LNCAP (cell line): ENCODE measurements around the gene PLSCR4.

Experiments
- CTCF ChIP-seq: fragments of 450-650 bp; IDR thresholded peaks from 2 replicates; pipeline ENCODE4 v1.5.1; 2017; ENCODE audit warnings: mild to moderate bottlenecking

Gene PLSCR4

GRCh38 chr3:146196789-146197188 lies 54.1 kb downstream of the PLSCR4 start:
- TF ChIP-seq CTCF = no peak

GRCh38 chr3:146195605-146196004 lies 55.3 kb downstream of the PLSCR4 start:
- no peak for TF ChIP-seq CTCF

- TF ChIP-seq CTCF = no peak
Measured at GRCh38 chr3:146195030-146195429, 55.9 kb downstream of the PLSCR4 start.

GRCh38 chr3:146191051-146191450 lies 59.9 kb downstream of the PLSCR4 start:
- TF ChIP-seq CTCF = no peak

- TF ChIP-seq CTCF = peak; percentile 71
Measured at GRCh38 chr3:146189519-146190173, 61.3 kb downstream of the PLSCR4 start.

- peak; percentile 57 for TF ChIP-seq CTCF
Measured at GRCh38 chr3:146187334-146187950, 63.5 kb downstream of the PLSCR4 start.

GRCh38 chr3:146184241-146185015 lies 66.5 kb downstream of the PLSCR4 start:
- no peak for TF ChIP-seq CTCF
